Ureter (tissue), 1 donor: ENCODE data around the gene MARK3. TPM values are rescaled to one million over a fixed set of nuclear protein-coding genes. Genes with fewer than 3 reads are reported as not detected.
"Not testable (repeated sequence)": the region's sequence is repeated elsewhere in the genome, so short reads cannot be mapped to it uniquely, and the experiment has no call there.

Source experiments
- DNase-seq: peaks from one replicate; pipeline ENCODE4 v3.0.0-alpha.2; 2020; ENCODE audit warnings: low spot score
- total RNA-seq: library from RNA; stranded (reverse); gene quantifications from one replicate; pipeline ENCODE4 v1.2.4, GENCODE V29; 2023
- donor health status: DM: yes; HTN: yes; CAD: no.

MARK3 gene
- 140 TPM for total RNA-seq

DNA sequence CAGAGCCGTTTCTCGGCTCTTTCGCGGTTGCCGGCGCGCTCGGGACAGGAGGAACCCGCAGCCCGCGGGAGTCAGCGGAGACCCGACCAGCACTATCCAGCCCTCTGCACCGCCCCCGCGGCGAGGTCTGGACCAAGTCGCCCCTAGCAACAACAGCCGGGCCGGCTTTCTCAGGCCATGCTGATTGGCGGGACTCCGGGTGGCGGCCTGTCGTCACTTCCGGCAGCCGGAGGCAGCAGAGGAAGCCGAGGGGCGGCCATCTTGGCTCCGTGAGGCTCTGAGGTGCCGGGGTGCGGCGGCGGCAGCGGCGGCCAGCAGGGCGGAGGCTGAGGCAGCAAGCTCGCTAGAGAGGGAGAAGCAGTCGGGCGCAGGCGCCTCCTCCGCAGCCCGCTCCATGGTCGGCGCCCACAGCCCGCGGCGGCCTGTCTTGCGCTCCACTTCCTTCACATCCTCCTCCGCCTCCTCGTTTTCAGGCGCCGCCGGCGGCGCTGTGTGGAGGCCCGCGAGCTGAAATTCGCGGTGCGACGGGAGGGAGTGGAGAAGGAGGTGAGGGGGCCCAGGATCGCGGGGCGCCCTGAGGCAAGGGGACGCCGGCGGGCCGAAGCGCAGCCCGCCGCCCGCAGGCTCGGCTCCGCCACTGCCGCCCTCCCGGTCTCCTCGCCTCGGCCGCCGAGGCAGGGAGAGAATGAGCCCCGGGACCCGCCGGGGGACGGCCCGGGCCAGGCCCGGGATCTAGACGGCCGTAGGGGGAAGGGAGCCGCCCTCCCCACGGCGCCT, at the start of gene MARK3:
Gene MARK3 (plus strand): TSS at position 264 of the 777 bp plus-strand sequence. CDS start 615 bp downstream, outside the sequence.
- peak; percentile 97 for DNase-seq

DNA sequence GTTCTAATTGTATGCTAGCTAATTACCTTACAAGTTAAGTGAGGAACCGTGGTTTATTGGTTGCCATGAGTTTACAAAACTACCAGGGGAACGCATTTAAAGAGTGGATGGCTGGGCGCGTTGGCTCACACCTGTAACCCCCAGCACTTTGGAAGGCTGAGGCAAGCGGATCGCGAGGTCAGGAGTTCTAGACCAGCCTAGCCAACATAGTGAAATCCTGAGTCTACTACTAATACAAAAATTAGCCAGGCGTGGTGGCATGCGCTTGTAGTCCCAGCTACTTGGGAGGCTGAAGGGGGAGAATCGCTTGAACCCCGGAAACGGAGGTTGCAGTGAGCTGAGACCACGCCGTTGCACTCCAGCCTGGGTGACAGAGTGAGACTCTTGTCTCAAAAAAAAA, 49.0 kb upstream of the MARK3 start:
- DNase-seq = no peak

DNA sequence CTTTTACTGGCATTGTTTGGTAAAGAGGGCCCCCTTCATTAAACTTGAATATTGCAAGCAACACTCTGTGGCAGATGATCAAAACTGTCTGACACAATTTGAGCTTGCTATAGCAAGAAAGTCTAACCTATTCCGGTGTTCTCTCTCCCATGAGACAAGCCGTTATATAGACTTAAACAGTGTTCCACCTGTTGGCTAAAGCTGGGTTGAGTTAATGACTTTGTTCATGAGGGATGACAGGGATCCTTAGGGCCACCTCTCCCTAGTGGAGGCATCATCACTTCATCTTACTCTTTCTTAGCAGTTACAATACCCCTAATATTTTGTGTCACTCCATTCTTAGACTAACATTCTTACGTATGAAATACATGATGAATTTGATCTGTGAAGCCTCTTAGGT, 47.4 kb upstream of the MARK3 start:
- no peak for DNase-seq

DNA sequence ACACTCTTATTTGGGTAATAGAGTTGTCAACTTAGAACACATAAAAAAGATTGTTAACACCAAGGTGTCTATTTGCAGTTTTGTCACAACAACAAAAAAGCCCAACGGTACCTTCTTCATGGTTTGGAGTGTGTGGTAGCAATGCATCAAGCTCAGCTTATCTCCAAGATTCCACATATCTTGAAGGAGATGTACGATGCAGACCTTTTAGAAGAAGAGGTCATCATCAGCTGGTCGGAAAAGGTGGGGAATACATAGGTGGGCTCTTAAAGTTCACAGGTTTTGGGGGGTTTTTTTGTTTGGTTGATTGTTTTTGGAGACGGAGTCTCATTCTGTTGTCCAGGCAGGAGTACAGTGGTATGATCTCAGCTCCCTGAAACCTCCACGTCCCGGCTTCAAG, 45.7 kb upstream of the MARK3 start:
- no peak for DNase-seq

DNA sequence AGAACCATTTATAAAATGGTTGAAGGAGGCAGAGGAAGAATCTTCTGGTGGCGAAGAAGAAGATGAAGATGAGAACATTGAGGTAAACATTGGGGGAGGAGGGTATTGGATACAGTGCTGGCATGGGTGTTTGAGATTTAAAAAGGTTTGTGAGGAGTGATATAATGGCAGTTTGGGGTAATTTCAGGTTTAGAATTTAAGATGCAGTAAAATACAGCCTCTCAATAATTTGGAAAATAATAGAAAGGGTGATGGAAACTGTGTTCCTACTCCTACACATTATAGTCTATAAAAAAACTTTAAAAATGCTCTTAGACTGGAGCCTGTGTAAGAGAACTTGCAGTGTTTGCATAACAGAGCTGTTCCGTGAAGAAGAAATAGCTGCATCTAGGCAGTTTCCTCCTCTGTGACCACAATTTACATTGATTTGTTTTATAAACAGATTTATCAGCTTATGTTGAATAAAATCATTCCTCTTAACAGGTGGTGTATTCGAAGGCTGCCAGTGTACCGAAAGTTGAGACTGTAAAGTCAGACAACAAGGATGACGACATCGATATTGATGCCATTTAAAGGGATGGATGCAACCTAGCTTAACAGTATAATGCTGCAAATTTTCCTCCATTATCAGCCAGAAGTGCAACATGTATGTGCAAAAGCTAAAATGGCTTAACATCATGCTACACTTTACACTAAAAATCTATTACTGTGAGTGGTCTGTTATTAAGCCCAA, 44.6 kb upstream of the MARK3 start:
- no peak for DNase-seq

GRCh38 chr14:103341250-103342129, 43.7 kb upstream of the MARK3 start:
- no peak for DNase-seq

GRCh38 chr14:103343164-103343879, 41.9 kb upstream of the MARK3 start:
- no peak for DNase-seq

DNA sequence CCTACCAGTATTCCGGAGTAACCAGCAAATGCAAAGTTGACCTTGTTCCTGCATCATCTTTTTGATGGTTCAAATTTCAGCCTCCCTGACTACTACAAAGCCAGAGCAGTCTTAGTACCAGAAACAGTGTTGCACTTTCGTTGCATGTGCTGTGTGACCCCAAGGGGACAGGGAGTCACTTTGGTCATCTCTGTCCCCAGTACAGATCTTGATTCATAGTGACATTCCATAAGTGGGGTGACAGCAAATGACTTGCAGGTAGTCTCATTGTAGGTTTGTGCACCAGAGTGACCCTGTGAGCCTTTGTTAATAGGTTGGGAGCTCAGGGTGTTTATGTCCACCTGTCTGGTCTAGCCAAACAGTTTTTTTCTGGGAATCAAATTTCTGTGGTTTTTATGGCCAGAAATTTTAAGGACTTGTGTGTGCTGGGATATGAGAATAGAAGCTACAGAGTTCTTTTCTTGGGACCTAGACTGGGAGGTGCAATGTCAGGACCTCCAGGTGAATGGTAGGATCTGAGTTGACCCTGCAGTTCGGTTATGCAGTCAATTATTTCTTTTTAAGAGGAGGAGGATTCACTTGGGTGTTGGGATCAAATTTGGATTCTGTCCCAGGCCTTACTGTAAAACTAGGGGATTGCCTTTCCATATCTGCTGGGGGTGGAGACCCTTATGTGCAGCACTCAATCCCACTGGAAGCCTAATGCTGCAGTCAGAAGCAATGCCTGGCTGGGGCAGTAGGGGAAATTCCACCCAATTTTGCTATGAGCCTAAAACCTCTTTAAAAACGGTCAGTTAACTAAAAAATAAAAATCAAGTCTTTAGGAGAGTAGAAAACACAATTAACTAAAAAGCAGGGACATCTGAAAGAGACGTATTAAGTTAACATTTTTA, 41.1 kb upstream of the MARK3 start:
- no peak for DNase-seq

- no peak for DNase-seq
Observed at GRCh38 chr14:103346286-103346685, 38.9 kb upstream of the MARK3 start.

DNA sequence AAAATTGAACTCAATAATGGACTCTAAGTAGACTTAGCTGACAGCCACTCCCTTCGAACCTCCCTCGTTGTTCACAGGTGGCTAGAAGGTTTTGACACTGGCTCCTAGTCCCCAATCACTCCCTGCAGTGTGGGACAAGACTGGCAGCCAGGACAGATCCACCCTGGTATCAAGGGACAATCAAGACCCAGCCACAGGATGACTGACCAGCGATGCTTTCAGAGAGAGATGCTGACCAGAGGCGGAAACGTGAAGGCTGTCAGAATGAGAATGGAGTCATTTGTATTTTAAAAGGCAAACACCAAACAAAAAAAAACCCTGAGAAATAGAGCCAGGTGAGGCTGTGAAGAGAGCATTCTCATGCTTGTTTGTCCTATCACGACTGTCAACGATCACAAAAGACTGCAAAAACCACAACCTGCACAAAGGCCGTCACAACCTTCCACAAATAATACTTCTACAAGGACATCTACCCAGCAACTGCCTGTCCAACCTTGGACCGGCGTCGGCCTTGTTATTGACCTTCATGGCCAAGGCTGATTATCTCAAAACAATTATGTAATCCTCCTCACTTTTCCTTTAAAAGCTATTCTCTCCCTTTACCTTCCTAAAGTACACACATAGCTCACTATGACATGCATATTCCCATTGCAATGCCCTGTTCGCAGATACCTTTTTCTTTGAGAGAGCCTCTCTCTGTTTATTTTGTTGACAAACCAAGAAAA, 38.0 kb upstream of the MARK3 start:
- no peak for DNase-seq

GRCh38 chr14:103348154-103348553, 37.1 kb upstream of the MARK3 start:
- DNase-seq = no peak

DNA sequence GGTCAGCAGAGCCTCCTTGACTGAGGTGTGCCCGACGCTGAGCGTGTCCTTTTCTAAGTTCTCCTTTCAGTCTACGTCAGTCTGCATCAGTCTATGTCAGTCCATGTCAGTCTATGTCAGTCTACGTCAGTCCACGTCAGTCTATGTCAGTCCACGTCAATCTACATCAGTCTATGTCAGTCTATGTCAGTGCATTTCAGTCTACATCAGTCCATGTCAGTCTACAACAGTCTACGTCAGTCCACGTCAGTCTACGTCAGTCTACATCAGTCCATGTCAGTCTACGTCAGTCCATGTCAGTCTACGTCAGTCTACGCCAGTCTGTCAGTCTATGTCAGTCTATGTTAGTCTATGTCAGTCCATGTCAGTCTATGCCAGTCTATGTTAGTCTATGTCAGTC, 35.2 kb upstream of the MARK3 start:
- no peak for DNase-seq

DNA sequence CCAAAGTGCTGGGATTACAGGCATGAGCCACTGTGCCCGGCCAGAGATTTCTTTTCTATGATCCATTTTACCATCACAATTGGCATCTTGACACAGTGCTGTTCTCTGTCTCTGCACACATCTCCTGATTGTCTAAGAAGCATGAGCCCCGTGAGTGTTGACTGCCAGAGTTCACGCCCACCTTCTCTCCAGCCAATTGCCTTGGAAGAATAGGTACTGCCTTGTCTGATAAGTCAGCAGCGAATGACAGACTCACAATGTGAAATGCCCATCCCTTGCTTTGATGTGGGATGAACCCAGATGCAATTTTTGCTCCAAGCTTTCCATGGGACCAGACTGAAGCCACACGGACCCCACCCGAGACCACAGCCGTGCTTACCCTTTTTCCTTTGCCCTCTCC, 31.9 kb upstream of the MARK3 start:
- no peak for DNase-seq

- DNase-seq = no peak
Observed at GRCh38 chr14:103354141-103354540, 31.1 kb upstream of the MARK3 start.

DNA sequence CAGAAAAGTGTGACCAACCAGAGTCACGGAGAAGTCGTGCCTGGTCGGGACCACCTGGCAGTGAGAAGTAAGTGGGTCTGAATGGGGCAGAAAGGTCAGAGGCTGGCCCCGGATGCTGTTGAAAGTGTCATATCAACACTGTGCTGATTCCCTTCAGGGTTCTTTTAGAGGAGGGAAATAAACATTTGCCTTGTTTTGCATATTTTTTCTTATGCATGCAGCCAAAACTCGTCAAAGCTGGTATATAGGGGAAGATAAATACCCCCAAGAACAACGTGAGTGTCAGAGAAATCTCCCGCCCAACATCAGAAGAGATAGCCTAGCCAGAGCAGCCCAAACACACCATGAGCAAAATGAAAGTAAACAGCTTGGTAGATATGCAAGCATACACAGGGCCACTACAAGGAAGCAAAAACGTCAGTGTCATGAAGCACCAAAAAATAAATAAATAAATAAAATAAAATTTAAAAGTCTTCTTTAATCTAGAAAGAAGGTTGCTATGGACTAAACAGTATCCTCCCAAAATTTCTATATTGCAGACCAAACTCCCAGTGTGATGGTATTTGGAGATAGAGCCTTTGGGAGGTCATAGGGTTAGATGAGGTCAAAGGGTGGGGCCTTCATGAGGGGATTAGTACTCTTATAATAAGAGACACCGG, 29.1 kb upstream of the MARK3 start:
- DNase-seq = no peak

DNA sequence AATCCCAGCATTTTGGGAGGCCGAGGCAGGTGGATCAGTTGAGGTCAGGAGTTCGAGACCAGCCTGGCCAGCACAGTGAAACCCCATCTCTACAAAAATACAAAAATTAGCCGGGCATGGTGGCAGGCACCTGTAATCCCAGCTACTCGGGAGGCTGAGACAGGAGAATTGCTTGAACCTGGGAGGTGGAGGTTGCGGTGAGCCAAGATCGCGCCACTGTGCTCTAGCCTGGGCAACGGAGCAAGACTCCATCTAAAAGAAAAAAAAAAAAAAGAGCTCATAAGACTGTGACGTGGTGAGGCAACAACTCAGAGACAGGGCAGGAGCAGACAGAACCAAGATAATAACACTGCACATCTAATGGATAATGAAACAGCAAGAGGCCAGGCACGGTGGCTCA, 27.7 kb upstream of the MARK3 start:
- DNase-seq = not testable (repeated sequence)

DNA sequence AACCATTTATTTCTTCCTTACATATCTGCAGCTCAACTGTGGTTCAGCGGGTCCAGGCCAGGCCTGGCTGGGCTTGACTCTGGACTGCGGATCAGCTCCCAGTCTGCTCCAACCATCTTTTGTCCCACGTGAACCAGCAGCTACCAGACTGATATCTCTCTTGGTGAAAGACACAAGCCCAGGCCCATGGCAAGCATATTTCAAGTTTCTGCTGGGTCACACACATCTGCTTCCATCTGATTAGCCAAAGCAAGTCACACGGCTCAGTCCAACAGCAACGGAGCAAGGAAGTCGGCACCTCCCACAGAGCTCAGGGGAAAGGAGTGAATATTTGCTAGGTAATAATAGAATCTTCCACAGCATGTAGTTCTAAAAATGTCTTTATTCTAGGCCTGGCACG, 24.7 kb upstream of the MARK3 start:
- DNase-seq = no peak

DNA sequence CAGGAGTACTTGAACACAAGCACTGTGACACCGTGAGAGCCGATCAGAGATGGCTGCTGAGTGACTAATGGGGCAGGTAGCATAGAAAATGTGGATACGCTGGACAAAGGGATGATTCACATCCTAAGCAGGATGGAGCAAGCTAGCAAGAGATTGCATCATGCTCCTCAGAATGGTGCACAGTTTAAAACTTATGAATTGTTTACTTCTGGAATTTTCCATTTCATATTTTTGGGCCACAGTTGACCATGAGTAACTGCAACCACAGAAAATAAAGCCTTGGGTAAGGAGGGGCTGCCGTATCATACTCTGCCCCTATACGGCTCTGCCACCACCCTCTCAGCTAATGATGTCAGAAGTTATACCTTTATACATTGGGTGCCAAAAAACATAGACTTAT, 23.3 kb upstream of the MARK3 start:
- DNase-seq = no peak

DNA sequence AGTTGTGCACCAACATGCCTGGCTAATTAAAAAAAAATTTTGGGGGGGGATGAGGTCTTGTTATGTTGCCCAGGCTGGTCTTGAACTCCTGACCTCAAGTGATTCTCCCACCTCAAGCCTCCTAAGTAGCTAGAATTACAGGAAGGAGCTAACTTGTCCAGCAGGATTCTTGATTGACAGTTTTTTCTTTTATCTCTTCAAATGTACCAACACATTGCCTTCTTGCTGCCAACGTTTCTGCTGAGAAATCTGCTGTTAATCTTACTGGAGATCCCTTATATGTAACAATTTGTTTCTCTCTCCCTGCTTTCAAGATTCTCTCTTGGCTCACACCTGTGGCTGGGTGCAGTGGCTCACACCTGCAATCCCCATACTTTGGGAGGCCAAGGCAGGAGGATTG, 22.4 kb upstream of the MARK3 start:
- no peak for DNase-seq
